ENCODE measurements around the gene FGFRL1. TPM values are rescaled to one million over a fixed set of nuclear protein-coding genes. Genes with fewer than 3 reads are reported as not detected.
A peak's percentile ranks its signal among the peaks of the same experiment; 100 is the strongest.

Gene FGFRL1
- total and polyA plus RNA-seq, 10 donors, result 1.4 to 20.6 (median 9.5) TPM

GRCh38 chr4:1008840-1009541 lies 2.4 kb upstream of the FGFRL1 start:
- Histone ChIP-seq H3K9me3 (peaks cover 0 to 7% (median 0%) of the 10 kb centered on the region in 8 donors), H3K27ac (peak overlapping the region in 4 of 8 donors; percentile 53 to 79 (median 63)), H3K4me1 (peaks cover 8 to 47% (median 41%) of the 10 kb centered on the region in 6 donors), H3K36me3 (no peaks in the 10 kb centered on the region), H3K4me3 (peak overlapping the region; percentile 39 to 91 (median 58)), H3K27me3 (replicated peaks in 1 of 7) (peaks cover 0 to 78% (median 33%) of the 10 kb centered on the region in 7 donors)
- intact Hi-C loops (cut with DNase I; ENCODE audit: low total_unique reads), result no loop called here
- peak; percentile 93 for DNase-seq
- TF ChIP-seq POLR2A (IDR thresholded peaks at IDR 0.05) (no peak), POLR2AphosphoS5 (IDR thresholded peaks at IDR 0.05) (peak in 1 of 3 donors; percentile 37)
- WGBS, 5 donors, result 3 to 5% (median 4%) methylated on average over 20 to 36 of the region's 36 CpGs

GRCh38 chr4:1009542-1010394 lies 1.7 kb upstream of the FGFRL1 start:
- H3K9me3 ChIP-seq, result peaks cover 0 to 7% (median 0%) of the 10 kb centered on the region in 8 donors
- H3K36me3 ChIP-seq, result no peaks in the 10 kb centered on the region
- peaks cover 0 to 70% (median 25%) of the 10 kb centered on the region in 7 donors for H3K27me3 ChIP-seq (replicated peaks in 1 of 7)
- peak overlapping the region; percentile 61 to 91 (median 78) for H3K4me3 ChIP-seq
- peaks cover 8 to 54% (median 48%) of the 10 kb centered on the region in 6 donors for H3K4me1 ChIP-seq
- intact Hi-C loops (cut with DNase I; ENCODE audit: low total_unique reads), result no loop called here
- no peak for TF ChIP-seq POLR2A (IDR thresholded peaks at IDR 0.05)
- TF ChIP-seq CTCF (IDR thresholded peaks at IDR 0.05 in 8 of 11, conservative IDR thresholded peaks at IDR 0.05 in 3 of 11), result peak in 7 of 11 experiments; percentile 21 to 50 (median 36)
- peak; percentile 72 to 80 (median 75) for TF ChIP-seq POLR2AphosphoS5 (IDR thresholded peaks at IDR 0.05)
- peak; percentile 95 for DNase-seq
- H3K27ac ChIP-seq, result peak overlapping the region; percentile 22 to 92 (median 78)
- WGBS, 5 donors, result 1% methylated on average over 41 to 109 of the region's 109 CpGs

DNA sequence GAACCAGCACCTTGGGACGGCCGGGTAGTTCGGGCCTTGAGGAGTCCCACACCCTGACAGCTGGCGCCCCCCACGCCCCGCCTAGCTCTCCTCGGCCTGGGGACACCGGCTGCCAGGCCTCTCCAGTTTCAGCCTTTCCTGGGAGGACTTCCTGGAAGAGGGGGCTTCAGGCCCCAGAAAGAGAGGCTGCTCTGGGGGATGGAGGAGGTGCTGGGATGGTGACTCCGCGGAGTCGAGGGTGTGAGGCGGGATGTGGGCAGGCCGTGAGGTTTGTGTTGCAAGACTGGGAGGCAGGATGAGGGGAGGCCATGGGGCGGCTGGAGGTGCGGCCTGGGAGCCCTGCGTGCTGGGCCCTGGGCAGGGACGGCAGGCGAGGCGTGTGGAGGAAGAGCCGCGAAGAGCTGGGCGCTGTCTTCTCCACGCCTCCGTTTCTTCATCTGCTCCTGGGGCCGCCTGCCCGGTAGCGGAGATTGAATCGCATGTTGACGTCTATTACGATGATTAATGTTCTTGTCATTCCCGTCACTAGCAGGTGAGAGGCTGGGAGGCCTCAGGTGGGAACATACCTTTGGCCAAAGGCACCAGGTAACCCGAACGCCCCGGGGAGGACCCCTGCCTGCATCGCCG lies 918 bp upstream of the FGFRL1 start:
- TF ChIP-seq CTCF (IDR thresholded peaks at IDR 0.05 in 8 of 11, conservative IDR thresholded peaks at IDR 0.05 in 3 of 11) (no peak), POLR2A (IDR thresholded peaks at IDR 0.05) (no peak), POLR2AphosphoS5 (IDR thresholded peaks at IDR 0.05) (peak; percentile 59 to 65 (median 63))
- peaks cover 8 to 62% (median 52%) of the 10 kb centered on the region in 6 donors for H3K4me1 ChIP-seq
- peaks cover 0 to 7% (median 0%) of the 10 kb centered on the region in 8 donors for H3K9me3 ChIP-seq
- peaks cover 0 to 63% (median 17%) of the 10 kb centered on the region in 7 donors for H3K27me3 ChIP-seq (replicated peaks in 1 of 7)
- peak overlapping the region; percentile 61 to 91 (median 78) for H3K4me3 ChIP-seq
- 1 to 3% (median 2%) methylated on average over 29 to 36 of the region's 36 CpGs for WGBS, 5 donors
- no peaks in the 10 kb centered on the region for H3K36me3 ChIP-seq
- peak; percentile 91 for DNase-seq
- H3K27ac ChIP-seq, result peak overlapping the region; percentile 22 to 92 (median 78)
- intact Hi-C loops (cut with DNase I; ENCODE audit: low total_unique reads), result no loop called here

GRCh38 chr4:1011666-1012033 lies 224 bp downstream of the FGFRL1 start:
- Histone ChIP-seq H3K36me3 (no peaks in the 10 kb centered on the region), H3K4me3 (peak overlapping the region in 6 of 8 donors; percentile 37 to 91 (median 78)), H3K4me1 (peaks cover 8 to 68% (median 54%) of the 10 kb centered on the region in 6 donors), H3K27ac (peak overlapping the region in 2 of 8 donors; percentile 81 to 92), H3K27me3 (replicated peaks in 1 of 7) (peaks cover 0 to 52% (median 10%) of the 10 kb centered on the region in 7 donors), H3K9me3 (peaks cover 0 to 5% (median 0%) of the 10 kb centered on the region in 8 donors)
- no peak for DNase-seq
- WGBS, 5 donors, result 0 to 1% (median 0%) methylated on average over 3 to 69 of the region's 69 CpGs; no CpG with 5 or more reads in 2 of the 5 donors
- intact Hi-C loops (cut with DNase I; ENCODE audit: low total_unique reads), result no loop called here
- TF ChIP-seq POLR2A (IDR thresholded peaks at IDR 0.05) (no peak), POLR2AphosphoS5 (IDR thresholded peaks at IDR 0.05) (no peak), CTCF (IDR thresholded peaks at IDR 0.05 in 8 of 11, conservative IDR thresholded peaks at IDR 0.05 in 3 of 11) (no peak)

Data from spleen (tissue), 11 donors.